ENCODE results near the gene LGSN.
"Not testable (repeated sequence)": the region's sequence is repeated elsewhere in the genome, so short reads cannot be mapped to it uniquely, and the experiment has no call there.

LGSN gene

GRCh38 chr6:63303476-63303875 lies 16.3 kb downstream of the LGSN start:
- DNase-seq: no peak

DNA sequence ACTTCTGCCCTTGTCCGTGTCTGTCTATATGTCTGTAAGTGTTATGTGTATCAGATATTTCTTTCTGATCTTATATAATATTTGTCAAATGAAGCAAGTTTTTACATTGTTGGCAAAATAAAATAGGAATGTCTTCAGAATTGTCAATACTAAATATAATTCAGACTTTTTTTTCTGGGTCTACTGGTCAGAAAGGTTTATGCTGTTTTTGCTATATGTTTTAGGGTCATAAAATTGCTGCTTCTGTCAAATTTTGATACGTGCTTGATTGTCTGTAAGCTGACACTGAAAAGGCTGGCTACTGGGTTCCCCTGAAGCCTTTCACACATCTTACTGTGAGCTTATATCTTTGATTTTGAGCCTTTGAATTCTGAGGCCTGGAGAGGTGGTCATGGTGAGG lies 20.1 kb downstream of the LGSN start:
- DNase-seq: no peak

- DNase-seq: no peak
These were observed 24.1 kb downstream of the LGSN start for GRCh38 chr6:63295553-63296194.

DNA sequence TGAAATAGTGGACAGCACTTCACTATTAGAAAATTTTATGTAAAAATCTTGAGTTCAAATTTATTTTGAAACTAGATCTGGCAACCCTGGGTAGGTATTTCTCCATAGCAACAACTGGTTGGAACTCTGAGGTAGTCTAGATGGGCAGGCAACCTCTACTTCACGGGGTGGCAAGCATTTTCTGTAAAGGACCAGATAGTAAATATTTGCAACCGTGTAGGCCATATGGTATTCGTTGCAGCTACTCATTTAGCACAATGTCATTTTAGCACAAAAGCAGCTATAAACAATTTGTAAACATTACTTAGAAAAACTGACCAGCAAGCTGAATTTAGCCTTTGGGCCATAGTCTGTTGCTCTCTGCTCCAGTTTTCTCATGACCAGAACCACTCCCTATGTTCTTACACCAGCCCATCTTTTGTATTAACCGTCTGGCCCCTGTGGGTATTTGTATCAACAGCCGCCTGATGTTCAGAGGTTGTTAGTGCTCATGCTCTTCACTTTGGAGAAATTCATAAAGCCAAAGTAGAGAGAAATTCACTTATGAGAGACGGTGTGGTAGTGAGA lies 29.2 kb downstream of the LGSN start:
- DNase-seq: no peak

DNA sequence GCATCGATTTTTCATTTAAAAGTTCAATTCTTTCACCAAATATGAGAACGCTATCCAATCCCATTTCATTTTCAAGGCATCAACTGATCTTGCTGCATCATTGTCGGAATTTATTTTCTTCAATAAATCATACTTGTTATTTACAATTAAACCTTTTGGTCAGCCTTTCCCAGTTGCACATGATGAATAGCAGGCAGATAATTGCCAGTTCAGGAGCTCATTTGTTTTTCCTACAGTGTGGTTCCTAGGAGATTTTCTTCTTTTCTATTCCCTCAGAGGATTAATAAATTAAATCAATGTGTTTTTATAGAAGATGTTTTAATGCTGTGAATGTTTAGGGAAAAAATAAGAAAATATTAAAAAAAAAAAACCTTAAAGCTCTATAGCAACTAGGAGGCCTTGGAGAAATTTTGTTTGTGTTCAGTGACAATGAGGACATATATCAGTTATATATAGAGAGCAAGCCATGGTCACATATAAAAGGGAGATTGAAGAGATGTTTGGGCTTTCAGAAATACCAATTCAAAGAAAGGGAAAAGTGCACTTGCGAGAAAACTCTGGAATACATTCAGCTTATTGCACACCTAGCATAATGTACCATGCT lies 30.4 kb downstream of the LGSN start:
- DNase-seq: no peak

GRCh38 chr6:63280639-63281180 lies 39.1 kb downstream of the LGSN start:
- DNase-seq: no peak

DNA sequence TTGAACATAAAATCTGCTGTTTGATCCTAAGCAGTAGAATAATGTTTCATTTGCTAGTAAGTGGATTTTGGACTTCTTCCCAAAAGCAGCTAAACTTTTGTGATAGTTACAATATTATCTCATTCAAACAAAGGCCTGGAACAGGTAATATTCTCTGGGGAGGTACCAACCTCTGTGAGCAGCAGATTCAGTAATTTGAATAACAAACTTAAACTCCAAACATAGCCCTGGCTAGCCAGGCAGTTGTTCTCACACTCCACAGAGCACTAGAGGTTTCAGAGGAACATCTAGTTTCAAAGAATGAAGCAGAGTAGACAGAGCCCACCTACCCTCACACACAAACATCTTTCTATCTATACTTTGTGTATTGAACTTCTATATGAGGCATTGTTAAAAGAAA lies 40.9 kb downstream of the LGSN start:
- no peak for DNase-seq

- no peak for DNase-seq
These were observed 43.8 kb downstream of the LGSN start for GRCh38 chr6:63275953-63276352.

DNA sequence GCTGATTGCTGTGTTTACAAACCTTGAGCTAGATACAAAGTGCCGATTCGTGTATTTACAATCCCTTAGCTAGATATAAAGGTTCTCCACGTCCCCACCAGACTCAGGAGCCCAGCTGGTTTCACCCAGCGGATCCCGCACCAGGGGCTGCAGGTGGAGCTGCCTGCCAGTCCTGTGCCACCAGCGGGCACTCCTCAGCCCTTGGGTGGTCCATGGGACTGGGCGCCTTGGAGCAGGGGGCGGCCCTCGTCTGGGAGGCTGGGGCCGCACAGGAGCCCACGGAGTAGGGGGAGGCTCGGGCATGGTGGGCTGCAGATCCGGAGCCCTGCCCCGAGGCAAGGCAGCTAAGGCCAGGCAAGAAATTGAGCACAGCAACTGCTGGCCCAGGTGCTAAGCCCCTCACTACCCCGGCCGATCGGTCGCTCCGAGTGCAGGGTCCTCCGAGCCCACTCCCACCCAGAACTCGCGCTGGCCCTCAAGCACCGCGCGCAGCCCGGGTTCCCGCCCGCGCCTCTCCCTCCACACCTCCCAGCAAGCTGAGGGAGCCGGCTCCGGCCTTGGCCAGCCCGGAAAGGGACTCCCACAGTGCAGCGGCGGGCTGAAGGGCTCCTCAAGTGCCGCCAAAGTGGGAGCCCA lies 44.9 kb downstream of the LGSN start:
- DNase-seq: not testable (repeated sequence)

DNA sequence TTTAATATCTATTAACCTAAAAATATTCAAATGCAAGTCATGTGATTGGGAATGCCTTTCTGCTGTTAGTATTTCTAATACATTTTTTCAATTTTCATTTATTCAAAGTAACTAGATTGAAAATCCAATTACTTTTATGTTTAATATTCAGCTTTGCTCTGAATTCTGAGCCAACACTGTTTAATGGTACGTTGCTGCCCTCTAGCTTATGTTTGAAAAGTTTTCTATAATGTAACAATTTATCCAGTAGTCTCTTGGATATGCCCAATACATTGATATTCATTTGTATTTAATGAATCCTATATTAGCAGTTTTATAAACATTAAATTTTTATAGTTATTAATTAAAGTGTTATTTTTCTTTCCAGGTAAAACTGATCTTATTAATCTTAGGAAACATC lies 47.4 kb downstream of the LGSN start:
- DNase-seq: no peak

- DNase-seq: no peak
These were observed 50.3 kb downstream of the LGSN start for GRCh38 chr6:63269470-63269869.

DNA sequence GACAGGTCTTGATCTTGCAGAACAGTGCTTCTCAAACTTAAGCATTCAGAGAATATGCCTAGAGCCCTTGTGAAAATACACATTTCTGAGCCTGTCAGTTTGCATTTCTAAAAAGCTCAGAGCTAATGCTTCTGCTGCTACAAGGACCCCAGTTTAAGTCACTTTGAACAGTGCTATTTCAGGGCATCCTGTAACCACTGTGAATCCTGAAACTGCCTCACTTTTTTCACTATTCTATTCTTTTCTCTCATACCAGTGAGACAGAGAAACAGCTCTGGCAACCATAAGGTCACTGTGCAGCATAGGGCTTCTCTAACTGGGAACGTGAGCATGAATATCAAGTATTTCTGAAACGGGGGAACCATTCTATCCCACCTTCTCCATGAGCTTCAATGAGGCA lies 51.2 kb downstream of the LGSN start:
- DNase-seq: no peak

DNA sequence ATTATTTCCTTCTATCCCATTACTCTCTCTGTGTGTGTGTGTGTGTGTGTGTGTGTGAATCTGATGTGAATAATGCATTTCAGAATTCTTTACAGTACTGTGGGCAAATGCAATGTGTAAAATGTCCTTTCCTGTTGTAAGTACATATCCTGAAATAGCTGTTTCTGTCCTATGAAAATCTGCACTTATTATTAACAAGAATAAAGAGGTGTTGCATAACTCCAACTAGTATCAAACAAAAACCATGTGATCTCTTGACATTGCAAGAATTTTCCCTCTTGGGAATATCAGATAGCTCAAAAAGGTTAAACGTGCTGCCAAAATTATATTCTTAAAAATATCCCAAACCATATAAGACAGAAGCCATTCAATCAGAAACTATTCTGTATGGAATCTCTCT lies 52.0 kb downstream of the LGSN start:
- DNase-seq: no peak

DNA sequence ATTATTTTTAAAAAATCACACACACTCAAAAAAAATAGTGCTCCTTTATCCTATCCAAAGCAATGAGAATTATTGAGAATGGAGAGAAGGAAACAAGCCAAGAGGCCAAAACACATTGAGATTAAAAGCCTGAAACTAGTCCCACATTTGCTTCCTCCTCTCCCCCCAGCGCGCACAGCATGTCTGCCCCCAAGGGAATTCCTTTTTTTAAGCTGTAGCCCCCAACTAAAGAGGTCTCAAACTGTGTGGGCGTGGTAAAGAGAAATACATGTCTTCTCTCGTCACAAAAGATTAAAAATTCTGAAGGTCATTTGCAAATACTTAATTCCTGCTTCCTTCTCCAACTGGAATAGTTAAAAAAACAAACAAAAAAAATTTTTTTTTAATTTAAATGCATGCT lies 52.7 kb downstream of the LGSN start:
- no peak for DNase-seq

GRCh38 chr6:63263444-63263843 lies 56.3 kb downstream of the LGSN start:
- DNase-seq: no peak

GRCh38 chr6:63261820-63262219 lies 58.0 kb downstream of the LGSN start:
- no peak for DNase-seq

GRCh38 chr6:63259153-63259552 lies 60.6 kb downstream of the LGSN start:
- DNase-seq: no peak

DNA sequence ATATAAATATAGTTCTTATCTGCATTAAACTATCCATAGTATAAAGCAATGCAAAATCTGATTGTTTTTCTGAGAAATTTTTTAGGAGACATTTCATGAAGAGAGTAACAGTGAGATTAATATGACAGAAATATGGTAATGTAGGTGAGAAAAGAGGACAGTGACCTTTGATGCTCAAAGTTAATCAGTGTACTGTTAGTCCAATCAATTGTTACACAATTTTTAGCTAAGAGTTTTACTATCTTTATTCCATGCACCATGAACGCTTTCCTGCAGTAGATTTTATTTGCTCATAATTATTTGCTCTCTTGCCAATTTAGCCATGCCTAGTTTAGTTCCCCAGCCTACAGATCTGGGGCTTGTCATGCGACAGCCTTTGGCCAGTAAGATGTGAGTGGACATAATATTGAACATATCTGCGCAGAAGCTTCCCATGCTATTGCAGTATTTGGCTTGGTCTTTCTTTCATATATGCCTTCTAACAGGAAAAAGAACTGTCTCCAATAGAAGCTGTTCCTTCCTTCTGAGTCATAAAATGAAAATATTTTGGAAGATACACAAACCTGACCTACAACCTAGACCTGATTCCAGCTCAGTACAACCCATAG lies 69.8 kb downstream of the LGSN start:
- no peak for DNase-seq

GRCh38 chr6:63246581-63246980 lies 73.2 kb downstream of the LGSN start:
- DNase-seq: no peak

DNA sequence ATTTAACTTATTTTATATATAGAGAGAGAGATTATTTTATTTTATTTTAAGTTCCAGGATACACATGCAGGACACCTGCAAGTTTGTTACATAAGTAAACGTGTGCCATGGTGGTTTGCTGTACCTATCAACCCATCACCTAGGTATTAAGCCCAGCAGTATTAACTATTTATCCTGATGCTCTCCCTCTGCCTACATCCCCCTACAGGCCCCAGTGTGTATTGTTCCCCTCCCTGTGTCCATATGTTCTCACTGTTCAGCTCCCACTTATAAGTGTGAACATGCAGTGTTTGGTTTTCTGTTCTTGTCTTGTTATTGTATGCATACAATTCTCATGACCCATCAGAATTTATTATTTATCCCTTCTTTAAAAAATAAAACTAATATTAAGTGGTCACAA lies 73.9 kb downstream of the LGSN start:
- DNase-seq: no peak

DNA sequence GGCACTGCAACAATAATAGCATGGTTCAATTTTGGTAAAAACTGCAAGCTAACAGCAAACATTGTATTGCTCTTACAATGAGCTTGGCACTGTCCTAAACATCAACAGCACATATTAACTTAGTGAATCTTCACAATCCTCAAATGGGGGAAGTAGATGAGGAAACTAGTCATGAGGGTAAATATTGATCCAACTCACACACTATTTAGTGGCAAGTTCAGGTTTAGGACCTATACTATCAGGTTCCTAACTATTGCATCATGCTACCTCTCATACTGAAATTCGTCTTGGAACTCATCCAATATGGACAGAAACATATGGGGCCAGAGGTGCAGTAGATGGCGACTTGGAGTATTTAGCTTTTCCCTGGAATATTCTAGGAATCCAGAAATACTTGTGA lies 74.4 kb downstream of the LGSN start:
- DNase-seq: no peak

- DNase-seq: no peak
These were observed 83.4 kb downstream of the LGSN start for GRCh38 chr6:63236398-63236817.

DNA sequence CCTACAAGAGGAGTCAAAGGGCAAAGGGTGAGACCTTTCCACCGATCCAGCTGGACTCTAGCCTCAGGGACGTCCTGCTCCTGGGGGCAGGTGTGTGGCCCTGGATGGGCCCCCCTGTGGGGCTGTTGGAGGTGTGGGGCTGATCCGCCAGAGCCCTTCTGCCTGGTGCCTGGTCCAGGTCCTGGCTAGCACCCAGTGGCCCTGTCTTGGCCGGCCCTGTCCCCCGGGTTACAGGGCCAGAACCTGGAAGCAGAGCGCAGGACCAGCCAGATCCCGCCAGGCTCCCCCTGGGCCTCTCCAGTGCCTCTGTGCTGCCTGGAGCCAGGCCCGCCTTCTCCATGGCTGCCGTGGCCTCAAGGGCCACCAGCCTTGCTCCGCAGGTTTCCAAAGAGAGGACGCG lies 89.3 kb downstream of the LGSN start:
- DNase-seq: not testable (repeated sequence)

DNA sequence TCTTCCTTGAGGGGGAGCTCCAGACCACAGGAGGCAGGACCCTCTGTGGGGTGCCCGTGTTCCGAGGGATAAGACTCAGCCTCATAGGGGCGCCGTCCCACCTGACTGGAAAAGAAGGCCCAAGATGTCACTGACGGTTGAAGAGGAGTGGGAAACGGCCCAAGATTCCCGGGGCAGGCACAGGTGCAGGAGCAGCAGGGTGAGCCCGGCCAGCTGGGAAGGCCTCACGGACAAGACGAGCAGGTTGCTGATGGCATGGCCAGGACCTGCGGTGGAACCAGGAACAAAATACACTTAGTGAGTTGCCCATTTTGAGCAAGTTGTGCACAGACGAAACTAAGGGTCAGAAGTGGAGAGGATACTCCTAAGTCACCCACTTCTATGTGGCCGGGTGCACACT lies 89.8 kb downstream of the LGSN start:
- not testable (repeated sequence) for DNase-seq
